GM21447 (cell line): ENCODE data around the gene DCST1.
A peak's percentile ranks its signal among the peaks of the same experiment; 100 is the strongest.

ENCODE experiments used
- ATAC-seq: cut with Tn5 transposase; IDR thresholded peaks from one replicate; pipeline ENCODE4 v1.9.1; 2021; ENCODE audit not compliant: unreplicated experiment

Gene DCST1

DNA sequence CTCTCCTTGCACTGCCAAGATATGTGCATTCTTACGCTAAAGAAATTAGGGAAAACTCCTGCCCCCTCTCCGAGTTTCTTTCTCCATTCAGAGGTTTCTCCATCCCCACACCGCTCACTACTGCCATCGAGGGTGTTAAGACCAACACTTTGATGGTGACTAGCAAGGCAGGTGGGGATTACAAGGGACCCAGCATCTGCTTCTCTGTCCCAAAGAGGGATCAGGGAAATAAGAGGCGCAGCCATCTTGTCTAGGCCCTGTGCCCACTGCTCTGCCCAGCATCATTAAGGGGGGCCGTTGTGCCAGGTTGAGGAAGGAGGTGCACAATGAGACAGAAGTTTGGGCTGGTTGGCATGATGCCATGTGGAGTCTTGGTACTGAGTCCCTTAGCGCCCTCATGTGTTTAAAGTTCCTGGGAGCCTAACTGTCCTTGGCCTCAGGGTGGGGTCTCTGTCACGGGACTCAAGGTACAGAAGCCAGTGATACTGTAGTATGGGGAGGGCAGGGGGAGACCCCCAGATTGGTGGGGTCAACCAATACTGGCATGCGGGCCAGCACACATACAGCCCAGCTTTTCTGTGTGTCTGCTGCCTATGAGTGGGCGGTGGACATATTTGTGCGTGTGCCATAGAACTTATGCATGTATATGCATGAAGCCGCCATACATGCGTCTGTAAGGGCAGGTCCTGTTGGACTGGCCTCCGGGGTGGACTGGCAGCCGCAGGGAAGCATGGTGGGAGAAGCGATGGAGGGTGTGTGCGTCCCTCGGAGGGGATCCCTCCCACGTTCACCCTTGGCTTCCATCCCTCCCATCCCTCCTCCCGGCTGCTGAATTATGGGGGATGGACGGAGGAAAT is 50.5 kb downstream of the DCST1 start:
- peak; percentile 1 for ATAC-seq

GRCh38 chr1:155084722-155085503 is 51.3 kb downstream of the DCST1 start:
- peak; percentile 72 for ATAC-seq

DNA sequence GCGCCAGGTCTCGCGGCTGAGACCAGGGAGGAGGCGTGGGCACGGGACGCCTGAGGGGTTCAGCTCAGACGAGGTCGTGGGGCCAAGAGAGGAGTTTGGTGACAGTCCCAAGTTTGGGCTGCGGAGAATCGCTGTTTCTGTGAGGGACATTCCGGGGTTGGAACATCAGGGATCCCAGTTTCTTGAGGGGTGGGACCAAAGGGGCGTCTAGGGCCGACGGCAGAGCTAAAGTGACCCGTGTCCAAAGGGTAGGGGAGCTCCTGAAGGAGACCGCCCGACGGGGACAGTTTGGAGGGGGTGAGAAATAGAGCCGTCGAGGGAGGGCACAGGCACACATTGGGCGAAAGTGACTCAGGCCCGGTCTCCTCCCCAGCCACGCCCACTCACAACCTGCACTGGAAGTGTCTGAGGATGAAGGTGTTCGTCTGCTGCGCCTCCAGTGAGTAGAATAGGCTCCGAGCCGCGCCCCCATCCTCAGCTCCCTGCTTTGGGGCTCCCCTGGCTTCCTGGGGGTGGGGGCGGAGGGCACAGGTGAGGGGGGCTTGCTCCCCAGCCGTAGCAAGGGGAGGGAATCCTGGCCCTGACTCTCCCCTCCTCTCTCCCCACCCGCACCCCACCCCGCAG is 52.0 kb downstream of the DCST1 start:
- ATAC-seq = no peak

- ATAC-seq = no peak
Observed at GRCh38 chr1:155086128-155086741, 52.6 kb downstream of the DCST1 start.

GRCh38 chr1:155086856-155087535 is 53.4 kb downstream of the DCST1 start:
- no peak for ATAC-seq

DNA sequence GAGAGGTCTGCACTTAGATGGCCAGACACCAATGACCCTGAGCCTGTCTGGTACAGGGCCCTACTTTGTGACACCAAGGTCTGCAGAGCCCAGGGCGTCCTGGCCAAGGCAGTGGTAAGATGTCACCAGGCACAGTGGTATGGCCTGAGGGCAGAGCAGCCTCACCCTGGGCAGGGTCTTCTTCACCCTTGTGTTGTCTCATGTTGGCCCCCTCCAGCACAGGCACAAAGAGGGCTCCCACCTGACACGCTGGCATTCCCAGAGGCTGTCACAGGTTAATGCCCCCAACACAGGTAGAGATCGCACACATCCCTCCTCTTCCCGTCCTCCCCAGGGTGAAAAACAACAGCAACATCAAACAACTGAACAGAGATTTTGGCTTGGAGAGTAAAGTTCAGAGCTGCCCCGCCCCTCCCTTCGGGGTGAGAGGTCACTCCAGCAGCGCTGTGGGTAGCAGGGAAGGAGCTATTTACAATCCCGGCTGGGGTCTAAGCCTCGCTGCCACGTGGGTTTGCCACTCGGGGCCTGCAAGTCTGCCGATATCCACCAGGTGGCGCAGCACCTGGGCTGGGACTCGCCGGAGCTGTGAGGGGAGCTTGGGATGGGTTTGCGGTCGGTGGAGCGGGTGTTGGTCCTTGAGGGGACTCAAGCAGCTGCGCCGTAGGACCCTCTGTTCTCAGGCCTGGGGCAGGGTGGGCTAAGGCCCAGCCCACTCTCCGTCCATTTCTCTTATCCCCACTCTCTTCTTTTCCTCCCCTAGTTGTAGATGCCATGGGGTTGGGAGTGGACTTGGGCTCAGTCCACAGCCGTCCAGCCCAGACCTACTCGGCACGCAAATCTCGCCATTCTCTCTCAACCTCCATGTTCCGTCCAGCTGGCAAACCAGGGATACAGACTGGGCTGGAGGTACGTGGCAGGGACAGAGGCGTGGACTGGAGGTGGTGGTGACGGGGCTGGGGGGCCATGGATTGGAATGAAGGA is 57.7 kb downstream of the DCST1 start:
- ATAC-seq = no peak

- ATAC-seq = no peak
Observed at GRCh38 chr1:155092131-155092530, 58.5 kb downstream of the DCST1 start.

- no peak for ATAC-seq
Observed at GRCh38 chr1:155092641-155093040, 59.0 kb downstream of the DCST1 start.

DNA sequence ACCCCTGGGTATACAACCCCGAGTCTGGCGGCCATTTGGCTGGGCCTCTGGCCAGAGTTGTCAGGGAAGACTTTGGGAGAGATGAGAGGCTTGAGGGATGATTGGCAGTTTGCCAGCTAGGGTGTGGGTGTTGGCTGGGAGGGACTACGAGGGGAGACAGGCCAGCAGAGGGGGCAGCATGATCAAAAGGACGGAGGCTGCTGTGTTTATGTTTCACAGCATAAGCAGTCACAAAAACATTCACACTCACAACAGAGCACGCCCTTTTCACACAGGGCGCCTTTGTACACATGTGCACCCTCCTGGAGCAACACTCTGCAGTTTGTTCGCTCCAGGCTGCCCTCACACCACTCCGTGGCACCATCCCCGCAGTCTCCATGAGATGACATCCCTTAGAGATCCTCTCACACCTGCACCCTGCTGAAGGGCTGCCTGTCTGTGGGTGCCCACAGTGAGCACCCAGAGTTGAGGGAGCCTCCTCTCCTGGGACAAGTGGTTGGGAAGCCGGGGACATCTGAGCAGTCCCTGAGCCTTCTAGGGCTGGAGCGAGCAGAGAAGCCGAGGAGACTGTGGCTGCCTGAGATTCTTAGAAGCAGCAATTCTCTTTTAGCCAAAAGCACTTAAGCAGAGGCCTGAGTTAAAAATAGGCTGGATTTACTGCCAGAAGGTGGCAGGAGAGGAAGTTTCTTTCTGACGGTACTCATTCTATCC is 60.4 kb downstream of the DCST1 start:
- ATAC-seq = no peak

DNA sequence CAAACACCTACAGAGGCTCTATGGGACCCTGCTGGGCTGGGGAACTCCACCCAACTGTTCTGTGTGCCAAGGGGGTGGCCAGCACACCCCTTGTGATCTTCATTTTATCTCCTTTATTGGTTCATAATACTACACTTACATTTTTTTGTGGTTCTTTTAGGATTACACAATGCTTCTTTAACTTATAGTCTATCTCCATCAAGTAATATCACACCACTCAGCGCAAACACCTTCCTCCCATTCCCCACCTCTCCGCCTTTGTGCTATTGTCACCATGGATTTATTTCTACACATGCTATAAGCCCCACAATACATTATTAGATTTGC is 61.0 kb downstream of the DCST1 start:
- no peak for ATAC-seq

DNA sequence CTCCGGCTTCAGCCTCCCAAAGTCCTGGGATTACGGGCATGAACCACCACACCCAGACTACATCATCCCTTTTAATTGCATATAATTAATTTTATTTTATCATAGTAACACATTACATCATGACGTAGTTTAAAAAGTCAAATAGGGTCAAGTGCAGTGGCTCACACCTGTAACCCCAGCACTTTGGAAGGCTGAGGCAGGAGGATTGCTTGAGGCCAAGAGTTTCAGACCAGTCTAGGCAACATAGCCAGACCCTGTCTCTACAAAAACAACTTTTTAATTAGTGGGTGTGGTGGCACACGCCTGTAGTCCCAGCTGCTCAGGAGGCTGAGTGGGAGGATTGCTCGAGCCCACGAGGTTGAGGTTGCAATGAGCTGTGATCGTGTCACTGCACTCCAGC is 65.7 kb downstream of the DCST1 start:
- ATAC-seq = no peak
